Activated T-cell treated with anti-CD3 and anti-CD28 coated beads, Interleukin-2, amount 50 U/mL, for 72 hours (primary cell): Measurements from ENCODE around the gene MEF2B. TPM values are rescaled to one million over a fixed set of nuclear protein-coding genes. Genes with fewer than 3 reads are reported as not detected.
"Not testable (repeated sequence)": the region's sequence is repeated elsewhere in the genome, so short reads cannot be mapped to it uniquely, and the experiment has no call there.

Experiments
- ATAC-seq, 2 donors: fragments of 150-1000 bp; cut with Tn5 transposase; replicated peaks in 1 of 2; 2 replicates each; pipeline ENCODE4 v1.10.0; 2021; ENCODE audit warnings: moderate library complexity in 2 of 2, mild to moderate bottlenecking in 1 of 2
- DNase-seq, 2 donors: peaks; one replicate each; pipeline ENCODE4 v3.0.0; 2021 to 2022; ENCODE audit warnings: mixed read lengths in 1 of 2
- H3K27ac Mint-ChIP-seq: one replicate; pipeline ENCODE4 v1.8.0; 2022; ENCODE audit warnings: mild to moderate bottlenecking, moderate library complexity, mixed read lengths
- H3K27me3 Mint-ChIP-seq: one replicate; pipeline ENCODE4 v1.8.0; 2022; ENCODE audit warnings: low read depth, mixed read lengths
- H3K36me3 Mint-ChIP-seq, 2 donors: one replicate each; pipeline ENCODE4 v1.8.0; 2022; ENCODE audit warnings: mixed read lengths in 2 of 2, mild to moderate bottlenecking in 1 of 2; ENCODE audit not compliant: insufficient read depth in 2 of 2
- H3K4me1 Mint-ChIP-seq: one replicate; pipeline ENCODE4 v1.8.0; 2022; ENCODE audit warnings: low read depth, mixed read lengths
- H3K4me3 Mint-ChIP-seq, 2 donors: one replicate each; pipeline ENCODE4 v1.8.0; 2022; ENCODE audit warnings: mild to moderate bottlenecking in 2 of 2, mixed read lengths in 2 of 2, moderate library complexity in 2 of 2
- H3K9me3 Mint-ChIP-seq, 2 donors: one replicate each; pipeline ENCODE4 v1.8.0; 2022; ENCODE audit warnings: mixed read lengths in 2 of 2
- total RNA-seq, 2 donors: library from RNA; stranded (reverse); gene quantifications; one replicate each; pipeline ENCODE4 v1.2.3, GENCODE V29; 2022

MEF2B gene
- total RNA-seq, 2 donors from 2014 or later = 2.1 to 6.4 TPM

- no peak overlapping the region for H3K4me3 Mint-ChIP-seq
- no peaks in the 10 kb centered on the region for H3K4me1 Mint-ChIP-seq
These were observed 9.5 kb downstream of the MEF2B start for GRCh38 chr19:19160461-19161035.

DNA sequence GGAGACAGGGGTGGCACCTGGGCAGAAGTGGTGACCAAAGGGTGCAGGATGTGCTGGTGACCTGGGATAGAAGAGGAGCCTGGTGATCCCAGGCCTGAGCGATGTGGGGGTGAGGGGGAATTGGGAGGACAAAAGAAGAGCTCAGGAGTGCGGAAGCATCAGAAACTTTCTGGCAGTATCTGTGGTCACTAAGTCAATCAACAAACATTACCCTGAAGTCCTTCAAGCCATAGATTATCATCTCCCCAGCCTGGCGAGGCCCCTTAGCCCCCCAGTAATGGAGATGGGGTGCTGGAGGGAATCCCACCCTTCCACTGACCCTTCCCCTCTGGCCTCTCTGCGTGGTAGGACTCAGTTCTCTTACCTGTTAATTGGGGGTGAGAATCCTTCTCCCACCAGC is 10.5 kb downstream of the MEF2B start:
- no peaks in the 10 kb centered on the region for H3K9me3 Mint-ChIP-seq
- no peaks in the 10 kb centered on the region for H3K4me1 Mint-ChIP-seq
- H3K27ac Mint-ChIP-seq = no peak overlapping the region
- DNase-seq (no peak), ATAC-seq (no peak)
- H3K36me3 Mint-ChIP-seq = peaks cover 0 to 3% of the 10 kb centered on the region in 2 donors
- no peak overlapping the region for H3K4me3 Mint-ChIP-seq
- no peaks in the 10 kb centered on the region for H3K27me3 Mint-ChIP-seq

More at GRCh38 chr19:19160461-19161035, 9.5 kb downstream of the MEF2B start:
- DNase-seq (no peak), ATAC-seq (peak in 1 of 2 donors; percentile 13)
- Mint-ChIP-seq H3K27me3 (no peaks in the 10 kb centered on the region), H3K9me3 (no peaks in the 10 kb centered on the region), H3K36me3 (peaks cover 0 to 3% of the 10 kb centered on the region in 2 donors), H3K27ac (no peak overlapping the region)

- DNase-seq (no peak), ATAC-seq (no peak)
- Mint-ChIP-seq H3K4me1 (no peaks in the 10 kb centered on the region), H3K27me3 (no peaks in the 10 kb centered on the region), H3K27ac (no peak overlapping the region), H3K36me3 (peaks cover 0 to 3% of the 10 kb centered on the region in 2 donors), H3K4me3 (no peak overlapping the region), H3K9me3 (no peaks in the 10 kb centered on the region)
These were observed 12.3 kb downstream of the MEF2B start for GRCh38 chr19:19157808-19158207.

- DNase-seq (no peak), ATAC-seq (no peak)
- H3K36me3 Mint-ChIP-seq = peaks cover 0 to 3% of the 10 kb centered on the region in 2 donors
- H3K4me1 Mint-ChIP-seq = no peaks in the 10 kb centered on the region
- no peak overlapping the region for H3K27ac Mint-ChIP-seq
- no peak overlapping the region for H3K4me3 Mint-ChIP-seq
- no peaks in the 10 kb centered on the region for H3K27me3 Mint-ChIP-seq
- H3K9me3 Mint-ChIP-seq = no peaks in the 10 kb centered on the region
These were observed 14.4 kb downstream of the MEF2B start for GRCh38 chr19:19155495-19156219.

DNA sequence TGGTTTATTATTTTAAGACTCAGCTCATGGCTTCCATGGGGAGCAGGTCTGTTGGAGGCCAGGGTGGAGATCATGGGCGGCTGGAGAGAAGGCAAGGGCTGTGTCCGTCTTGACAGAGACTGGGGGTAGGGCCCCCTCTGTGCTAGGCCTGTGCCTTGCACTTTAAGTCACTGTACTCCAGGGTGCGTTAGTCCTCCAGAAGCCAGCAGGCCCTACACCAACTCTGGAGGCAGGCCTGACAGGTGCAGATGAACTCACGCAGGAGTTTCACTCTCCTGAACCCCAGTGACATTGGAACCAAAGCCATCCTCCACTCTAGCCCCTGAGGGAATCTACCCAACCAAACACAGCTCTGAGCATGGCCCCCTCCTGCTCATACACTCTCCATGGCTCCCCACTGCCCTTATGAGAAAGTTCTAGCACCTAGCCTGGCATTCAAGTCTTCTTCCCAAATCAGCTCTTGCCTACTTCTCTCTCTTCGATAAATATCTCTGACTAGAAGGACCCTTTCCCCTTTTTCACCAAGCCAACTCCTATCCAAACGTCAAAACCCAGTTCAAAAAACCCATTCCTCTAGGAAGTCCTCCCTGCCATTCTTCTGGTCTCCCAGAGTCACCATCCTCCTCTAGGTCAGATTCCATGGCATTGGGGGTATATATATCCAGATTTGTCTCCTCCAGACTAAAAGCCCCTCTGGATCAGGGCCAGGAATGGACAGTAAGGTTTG is 15.1 kb downstream of the MEF2B start:
- H3K36me3 Mint-ChIP-seq = peaks cover 0 to 3% of the 10 kb centered on the region in 2 donors
- H3K27me3 Mint-ChIP-seq = no peaks in the 10 kb centered on the region
- no peak for ATAC-seq
- H3K9me3 Mint-ChIP-seq = no peaks in the 10 kb centered on the region
- no peak overlapping the region for H3K27ac Mint-ChIP-seq
- no peak overlapping the region for H3K4me3 Mint-ChIP-seq
- no peaks in the 10 kb centered on the region for H3K4me1 Mint-ChIP-seq
- DNase-seq = no peak

DNA sequence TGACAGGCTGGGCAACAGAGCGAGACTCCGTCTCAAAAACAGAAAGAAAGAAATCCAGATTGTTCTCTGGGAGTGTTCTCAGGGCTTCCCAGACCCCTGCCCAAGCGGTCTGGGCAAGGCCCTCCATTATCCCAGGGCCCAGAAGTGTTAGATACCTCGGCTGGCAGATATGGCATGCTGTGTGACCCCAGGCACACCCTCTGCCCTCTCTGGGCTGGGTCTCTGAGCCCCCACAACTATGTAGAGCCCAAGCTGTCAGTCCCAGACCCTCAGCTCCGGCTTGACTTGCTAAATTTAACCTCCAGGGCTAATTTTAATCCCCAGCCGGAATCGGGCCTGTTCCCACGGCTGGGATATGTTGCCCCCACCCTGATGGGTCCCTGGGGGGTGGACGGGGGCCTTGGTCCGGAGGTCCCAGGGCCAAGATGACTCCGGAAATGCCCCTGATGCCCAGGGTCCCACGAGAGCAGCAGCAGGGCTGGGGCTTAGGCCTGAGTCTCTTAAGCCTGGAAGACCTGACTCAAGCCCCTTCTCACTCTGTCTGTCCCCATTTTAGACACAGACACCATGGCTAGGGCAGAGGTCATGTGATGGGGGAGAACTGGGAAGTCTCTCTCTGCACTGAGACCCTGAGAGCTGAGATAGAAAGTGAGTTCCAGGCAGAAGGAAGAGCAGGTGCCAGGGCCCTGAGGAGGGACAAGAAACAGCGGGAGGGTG is 17.2 kb downstream of the MEF2B start:
- no peak overlapping the region for H3K27ac Mint-ChIP-seq
- DNase-seq (no peak), ATAC-seq (no peak)
- H3K4me3 Mint-ChIP-seq = no peak overlapping the region
- no peaks in the 10 kb centered on the region for H3K27me3 Mint-ChIP-seq
- no peaks in the 10 kb centered on the region for H3K9me3 Mint-ChIP-seq
- H3K4me1 Mint-ChIP-seq = no peaks in the 10 kb centered on the region
- peaks cover 0 to 3% of the 10 kb centered on the region in 2 donors for H3K36me3 Mint-ChIP-seq

- H3K36me3 Mint-ChIP-seq = peaks cover 0 to 3% of the 10 kb centered on the region in 2 donors
- H3K27ac Mint-ChIP-seq = no peak overlapping the region
- H3K27me3 Mint-ChIP-seq = no peaks in the 10 kb centered on the region
- no peak for ATAC-seq
- H3K4me1 Mint-ChIP-seq = no peaks in the 10 kb centered on the region
- no peak overlapping the region for H3K4me3 Mint-ChIP-seq
- H3K9me3 Mint-ChIP-seq = no peaks in the 10 kb centered on the region
- DNase-seq = no peak
These were observed 18.6 kb downstream of the MEF2B start for GRCh38 chr19:19151418-19151817.

DNA sequence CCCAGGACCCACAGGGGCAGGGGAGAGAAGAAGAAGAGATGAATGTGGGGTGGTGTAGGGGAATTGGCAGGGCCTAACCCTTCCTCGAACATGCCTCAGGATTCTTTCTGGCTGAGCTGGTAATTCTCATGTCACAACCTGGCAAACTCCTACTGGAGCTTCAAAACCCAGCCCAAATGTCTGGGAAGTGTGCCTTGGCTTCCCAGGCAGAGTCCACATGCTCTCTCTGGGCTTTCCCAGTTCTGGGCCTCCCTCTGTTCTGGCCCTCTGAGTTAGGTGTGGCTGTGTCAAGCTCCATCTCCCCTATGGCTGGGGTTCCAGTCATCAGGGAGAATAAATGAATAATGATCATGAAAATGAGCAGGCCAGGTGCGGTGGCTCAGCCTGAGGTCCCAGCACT is 20.6 kb downstream of the MEF2B start:
- Mint-ChIP-seq H3K27ac (no peak overlapping the region), H3K27me3 (no peaks in the 10 kb centered on the region), H3K36me3 (no peaks in the 10 kb centered on the region), H3K4me3 (no peak overlapping the region), H3K4me1 (no peaks in the 10 kb centered on the region), H3K9me3 (no peaks in the 10 kb centered on the region)
- ATAC-seq (no peak), DNase-seq (no peak)

DNA sequence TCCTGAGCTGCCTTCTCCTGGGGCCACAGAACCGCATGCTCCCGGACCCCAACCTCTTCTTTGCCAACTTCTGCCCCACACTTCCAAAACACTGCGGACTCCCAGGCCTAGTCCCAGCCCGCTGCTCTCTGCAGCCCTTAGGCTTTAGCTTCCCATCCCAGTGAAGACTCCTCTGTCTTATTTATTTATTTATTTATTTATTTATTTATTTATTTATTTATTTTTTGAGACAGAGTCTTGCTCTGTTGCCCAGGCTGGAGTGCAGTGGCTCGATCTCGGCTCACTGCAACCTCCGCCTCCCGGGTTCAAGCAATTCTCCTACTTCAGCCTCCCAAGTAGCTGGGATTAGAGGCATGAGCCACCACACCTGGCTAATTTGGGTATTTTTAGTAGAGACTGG is 21.6 kb downstream of the MEF2B start:
- not testable (repeated sequence) for H3K4me1 Mint-ChIP-seq, H3K4me3 Mint-ChIP-seq, H3K36me3 Mint-ChIP-seq, ATAC-seq, H3K27me3 Mint-ChIP-seq, H3K9me3 Mint-ChIP-seq, H3K27ac Mint-ChIP-seq, DNase-seq

DNA sequence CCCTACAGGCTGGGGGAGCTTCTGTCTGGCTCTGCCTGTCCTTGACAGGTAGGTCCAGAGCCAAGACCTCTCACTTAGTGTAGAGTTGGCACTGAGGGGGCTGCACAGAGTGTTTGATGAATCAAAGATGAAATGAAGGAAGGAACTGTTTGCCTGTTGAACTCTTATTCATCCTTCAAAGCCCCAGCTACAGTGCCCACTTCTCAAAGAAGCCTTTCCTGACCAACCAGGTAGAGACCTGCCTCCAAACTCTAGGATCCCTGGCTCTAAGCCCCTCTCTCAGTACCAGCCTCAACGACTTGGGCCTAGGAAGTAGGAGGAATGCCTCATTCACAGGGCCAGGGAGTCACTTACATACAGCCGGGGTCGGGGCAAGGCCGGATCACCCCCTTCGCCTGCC is 22.7 kb downstream of the MEF2B start:
- Mint-ChIP-seq H3K9me3 (no peaks in the 10 kb centered on the region), H3K4me3 (no peak overlapping the region), H3K27ac (no peak overlapping the region), H3K36me3 (no peaks in the 10 kb centered on the region), H3K4me1 (no peaks in the 10 kb centered on the region), H3K27me3 (no peaks in the 10 kb centered on the region)
- no peak for ATAC-seq
- DNase-seq = no peak

DNA sequence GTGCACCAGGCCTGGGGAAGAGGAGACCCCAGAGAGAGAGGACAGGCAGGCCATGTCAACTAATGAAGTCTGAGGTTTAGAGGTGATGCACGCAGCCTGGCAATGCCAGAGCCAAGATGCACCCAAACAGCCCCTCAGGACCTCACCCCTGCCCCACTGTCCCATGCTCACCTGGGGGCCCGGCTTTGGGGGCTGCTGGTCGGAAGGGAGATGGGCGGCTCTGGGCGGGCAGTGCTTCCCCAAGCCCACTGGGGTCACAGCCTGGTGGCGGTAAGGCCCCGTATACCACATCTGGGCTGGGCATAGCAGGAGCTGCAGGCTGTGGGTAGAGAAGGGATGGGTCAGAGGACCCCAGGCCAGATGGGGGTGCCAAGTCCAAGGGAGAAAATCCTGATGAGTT is 23.2 kb downstream of the MEF2B start:
- ATAC-seq (no peak), DNase-seq (no peak)
- H3K36me3 Mint-ChIP-seq = no peaks in the 10 kb centered on the region
- H3K9me3 Mint-ChIP-seq = no peaks in the 10 kb centered on the region
- no peaks in the 10 kb centered on the region for H3K27me3 Mint-ChIP-seq
- H3K27ac Mint-ChIP-seq = no peak overlapping the region
- H3K4me3 Mint-ChIP-seq = no peak overlapping the region
- no peaks in the 10 kb centered on the region for H3K4me1 Mint-ChIP-seq

DNA sequence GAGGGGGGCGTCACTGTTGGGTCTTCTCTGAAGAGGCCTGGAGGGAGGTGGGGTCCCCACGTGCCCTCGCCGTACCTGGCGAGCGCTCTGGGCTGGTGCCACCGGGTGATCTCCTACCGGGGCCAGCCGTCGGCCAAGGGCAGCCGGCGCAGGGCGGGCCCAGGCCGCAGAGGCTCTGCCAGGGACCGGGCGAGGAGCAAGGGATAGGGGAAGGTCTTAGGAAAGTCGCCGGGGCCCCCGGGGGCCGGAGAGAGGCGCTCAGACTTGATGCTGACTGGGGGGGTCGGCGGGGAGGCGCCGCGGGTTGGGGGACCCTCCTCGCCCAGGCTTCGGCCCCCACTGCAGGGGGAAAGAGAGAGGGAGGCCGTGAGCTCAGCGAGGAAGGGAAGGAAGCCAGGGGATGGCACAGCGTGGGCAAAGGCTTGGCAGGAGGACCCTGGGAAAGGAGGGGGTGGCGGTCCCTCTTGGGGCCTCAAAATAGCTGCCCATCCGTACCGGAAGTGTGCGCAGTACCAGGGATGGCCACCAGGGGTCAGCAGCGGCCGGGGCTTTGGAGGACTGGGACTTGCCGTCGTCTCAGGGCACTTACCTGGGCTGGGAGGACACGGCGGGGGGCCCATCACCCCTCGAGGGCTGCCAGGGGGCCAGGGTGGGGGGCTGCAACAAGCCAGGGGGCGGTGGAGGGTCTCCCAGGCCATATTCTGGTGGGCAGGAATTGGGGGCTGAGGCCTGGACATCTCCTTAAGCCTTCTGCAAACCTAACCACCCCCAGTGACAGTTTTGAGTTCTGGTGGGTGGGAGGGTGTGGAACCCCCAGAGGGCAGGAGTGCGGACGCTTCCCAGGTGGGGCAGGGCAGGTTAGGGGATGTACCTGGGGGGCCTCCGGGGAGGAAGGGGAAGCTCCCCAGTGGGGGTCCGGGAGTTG is 24.1 kb downstream of the MEF2B start:
- no peaks in the 10 kb centered on the region for H3K27me3 Mint-ChIP-seq
- H3K9me3 Mint-ChIP-seq = no peaks in the 10 kb centered on the region
- no peak overlapping the region for H3K27ac Mint-ChIP-seq

More for the DNA sequence above, 24.1 kb downstream of the MEF2B start:
- H3K36me3 Mint-ChIP-seq = no peaks in the 10 kb centered on the region
- ATAC-seq = peak; percentile 81 to 83
- no peaks in the 10 kb centered on the region for H3K4me1 Mint-ChIP-seq
- DNase-seq = peak; percentile 87 to 92
- no peak overlapping the region for H3K4me3 Mint-ChIP-seq
